HG03196 (cell line): ENCODE measurements around the gene CFAP221.

ENCODE experiments used
- ATAC-seq: cut with Tn5 transposase; IDR thresholded peaks from one replicate; pipeline ENCODE4 v1.9.1; 2021; ENCODE audit not compliant: unreplicated experiment

The CFAP221 gene

GRCh38 chr2:119641562-119642258 is 97.5 kb downstream of the CFAP221 start:
- peak; percentile 93 for ATAC-seq

- no peak for ATAC-seq
Observed at GRCh38 chr2:119644186-119644585, 99.9 kb downstream of the CFAP221 start.

DNA sequence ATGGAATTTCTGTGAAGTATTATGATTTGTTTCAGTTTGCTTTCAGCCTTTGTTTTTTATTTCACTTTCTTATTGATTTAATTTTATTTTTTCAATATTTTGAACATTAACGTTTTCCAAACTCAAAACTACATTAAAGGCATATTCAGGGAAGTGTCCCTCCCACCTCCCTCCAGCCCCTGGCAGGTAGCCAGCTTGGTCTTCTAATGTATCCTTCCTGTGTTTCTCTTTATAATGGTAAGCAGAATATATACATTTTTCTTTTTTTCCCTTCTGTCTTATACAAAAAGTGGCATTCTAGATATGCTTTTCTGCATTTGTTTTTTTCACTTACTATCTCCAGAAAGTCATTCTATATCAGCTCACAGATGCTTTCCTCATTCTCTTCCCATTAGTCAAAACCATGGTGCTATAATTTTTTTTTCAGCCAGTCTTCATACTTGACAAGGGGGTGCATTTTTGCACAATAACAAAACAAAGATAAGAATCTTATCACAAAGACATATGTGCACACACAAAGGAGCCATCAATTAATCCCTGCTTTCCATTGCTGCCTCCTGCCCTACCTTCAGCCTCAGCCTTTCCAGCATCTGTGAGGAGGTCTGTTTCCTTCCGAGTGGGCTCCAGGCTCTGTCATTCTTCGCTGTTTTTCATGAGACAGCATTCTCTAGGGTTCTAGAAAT is 101.1 kb downstream of the CFAP221 start:
- no peak for ATAC-seq

DNA sequence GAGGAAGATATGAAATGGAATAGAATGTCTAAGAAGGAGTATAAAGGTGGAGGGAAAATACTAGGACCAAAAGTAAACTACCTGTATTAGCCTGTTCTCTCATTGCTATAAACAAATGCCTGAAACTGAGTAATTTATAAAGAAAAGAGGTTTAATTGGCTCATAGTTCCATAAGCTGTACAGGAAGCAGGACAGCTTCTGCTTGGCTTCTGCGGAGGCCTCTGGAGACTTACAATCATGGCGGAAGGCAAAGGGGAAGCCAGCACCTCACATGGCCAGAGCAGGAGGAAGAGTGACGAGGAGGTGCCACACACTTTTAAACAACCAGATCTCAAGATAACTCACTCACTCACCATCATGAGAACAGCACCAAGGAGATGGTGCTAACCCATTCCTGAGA is 101.9 kb downstream of the CFAP221 start:
- no peak for ATAC-seq

GRCh38 chr2:119647440-119648169 is 103.4 kb downstream of the CFAP221 start:
- peak; percentile 90 for ATAC-seq

- no peak for ATAC-seq
Observed at GRCh38 chr2:119649364-119649917, 105.2 kb downstream of the CFAP221 start.

DNA sequence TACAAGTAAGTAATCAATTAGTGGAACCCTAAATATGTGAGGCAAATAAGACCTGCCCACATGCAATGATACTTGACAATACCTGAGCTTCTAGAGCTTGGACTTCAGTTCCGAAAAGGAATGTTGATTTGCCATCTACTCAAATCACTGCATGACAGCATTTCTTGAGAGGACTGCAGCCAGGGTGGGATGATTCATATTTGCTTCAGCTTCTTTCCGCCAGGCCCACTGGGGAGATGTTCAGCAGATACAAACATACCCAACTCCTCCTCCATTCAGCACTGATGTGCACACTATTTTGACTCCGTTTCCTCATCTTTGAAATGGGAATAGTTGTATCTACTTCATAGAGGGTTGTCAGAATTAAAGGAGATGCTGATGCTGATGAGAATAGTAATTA is 106.0 kb downstream of the CFAP221 start:
- no peak for ATAC-seq

- no peak for ATAC-seq
Observed at GRCh38 chr2:119650846-119651370, 106.7 kb downstream of the CFAP221 start.

GRCh38 chr2:119657466-119658145 is 113.4 kb downstream of the CFAP221 start:
- no peak for ATAC-seq

DNA sequence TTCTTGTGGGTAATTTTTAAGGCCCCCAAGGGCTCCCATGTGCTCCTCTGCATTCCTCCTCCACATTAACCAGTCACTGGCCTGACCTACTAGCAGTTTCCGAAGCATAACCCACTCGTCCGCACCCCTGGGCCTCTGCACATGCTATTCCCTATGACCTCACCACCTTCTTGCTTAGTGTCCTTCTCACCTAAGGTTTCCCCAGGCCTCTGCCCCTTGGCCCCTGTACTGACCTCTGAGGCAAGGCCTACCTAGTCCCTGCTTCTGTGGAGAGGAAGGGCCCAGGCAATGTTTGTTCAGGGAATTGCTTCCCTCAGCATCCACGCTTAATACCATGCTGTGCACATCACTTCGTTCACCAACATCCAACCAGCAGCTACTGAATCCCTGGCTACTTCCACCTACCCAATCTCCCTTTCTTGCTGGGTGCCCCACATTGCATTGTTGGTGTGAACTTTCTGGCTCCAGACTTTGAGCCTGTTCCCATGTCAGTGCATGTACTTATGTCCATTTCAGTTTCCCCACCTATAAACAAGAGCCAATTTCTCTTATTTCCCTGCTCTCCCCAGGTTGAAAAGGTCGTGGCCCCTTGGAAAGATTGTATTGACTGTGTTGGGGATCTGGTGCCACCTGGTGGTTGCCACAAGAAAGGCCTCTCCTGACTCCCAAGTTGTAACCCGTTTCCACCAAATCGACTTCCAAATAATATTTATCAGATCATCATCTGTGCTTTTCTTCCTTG is 115.5 kb downstream of the CFAP221 start:
- no peak for ATAC-seq

DNA sequence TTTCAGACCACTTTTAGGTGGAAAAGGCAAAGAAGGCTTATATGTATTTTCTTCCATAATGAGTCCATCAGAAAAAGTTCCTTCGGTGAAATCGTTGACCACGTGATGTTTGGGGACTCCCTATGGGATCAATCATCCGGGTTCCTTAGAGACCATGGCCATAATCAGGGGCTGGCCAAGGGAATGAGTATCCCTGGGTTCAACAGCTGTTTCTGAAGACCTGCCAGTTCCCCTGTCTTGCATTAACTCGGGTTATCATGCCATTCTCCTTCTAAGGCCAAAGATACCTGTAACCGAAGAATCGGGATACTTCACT is 116.1 kb downstream of the CFAP221 start:
- ATAC-seq: no peak

- no peak for ATAC-seq
Observed at GRCh38 chr2:119662297-119662696, 118.0 kb downstream of the CFAP221 start.

DNA sequence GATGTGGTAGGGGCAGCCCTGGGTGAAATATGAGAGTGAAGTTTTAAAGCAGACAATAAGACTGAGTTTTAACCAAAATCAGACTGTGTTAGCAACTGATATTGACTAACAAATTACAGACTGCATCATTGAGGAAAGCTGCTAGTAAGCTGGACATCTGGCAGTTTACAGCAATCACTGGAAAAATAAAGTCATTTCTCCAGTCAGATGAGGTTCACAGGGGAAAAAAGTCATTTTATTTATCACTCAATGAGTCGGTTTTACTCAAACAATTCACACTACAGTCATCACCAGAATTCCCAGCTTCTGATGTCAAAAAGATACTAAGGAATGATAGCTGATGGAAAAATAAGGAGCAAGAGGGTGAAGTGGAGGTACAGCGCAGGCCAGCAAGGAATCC is 124.3 kb downstream of the CFAP221 start:
- ATAC-seq: no peak

DNA sequence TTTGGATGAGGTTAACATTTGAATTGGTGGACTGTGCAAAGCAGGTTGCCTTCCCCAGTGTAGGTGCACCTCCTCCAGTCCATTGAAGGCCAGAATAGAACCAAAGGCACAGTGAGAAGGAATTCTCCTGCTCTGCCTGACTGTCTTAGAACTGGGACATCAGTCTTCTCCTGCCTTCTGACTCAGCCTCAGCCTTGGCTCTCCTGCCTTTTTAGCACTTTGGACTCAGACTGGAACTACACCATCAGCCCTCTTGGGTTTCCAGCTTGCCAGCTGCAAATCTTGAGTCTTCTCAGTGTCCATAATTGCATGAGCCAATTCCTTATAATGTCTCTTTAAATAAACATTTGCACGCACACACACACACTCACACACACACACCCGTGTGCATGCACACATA is 126.8 kb downstream of the CFAP221 start:
- ATAC-seq: no peak

- ATAC-seq: no peak
Observed at GRCh38 chr2:119671752-119672151, 127.5 kb downstream of the CFAP221 start.

DNA sequence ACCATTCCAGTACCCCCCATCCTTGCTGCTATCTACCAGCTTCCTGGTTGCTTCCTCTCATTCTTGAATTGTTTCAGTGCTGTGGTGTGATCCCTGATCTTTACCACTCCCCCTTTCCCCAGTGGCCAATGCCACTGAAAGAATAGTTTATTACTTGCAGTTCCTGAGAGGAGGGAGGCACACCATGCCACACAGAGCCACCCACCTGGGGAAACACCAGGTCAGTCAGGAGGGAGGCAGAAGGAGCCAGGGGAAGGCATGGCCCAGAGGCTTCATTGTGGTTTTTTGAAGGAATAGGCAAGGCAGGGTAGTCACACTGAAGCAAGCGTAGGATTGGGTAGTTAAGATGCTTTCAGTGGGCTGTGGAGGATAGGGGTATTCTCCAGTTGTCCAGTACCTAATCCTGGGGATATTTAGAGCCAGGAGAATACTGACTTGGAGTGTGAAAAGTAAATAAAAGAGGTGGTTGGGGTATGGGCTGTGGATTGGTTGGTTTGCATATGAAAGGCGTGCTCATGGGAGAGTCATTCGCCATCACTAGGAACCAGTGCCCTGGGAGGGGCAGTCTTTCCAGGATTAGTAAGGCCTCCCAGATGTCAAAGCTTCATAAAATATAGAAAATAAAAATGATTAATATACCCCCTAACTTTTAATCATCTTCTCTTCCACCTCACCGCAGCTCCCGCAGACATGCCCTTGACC is 128.1 kb downstream of the CFAP221 start:
- no peak for ATAC-seq

DNA sequence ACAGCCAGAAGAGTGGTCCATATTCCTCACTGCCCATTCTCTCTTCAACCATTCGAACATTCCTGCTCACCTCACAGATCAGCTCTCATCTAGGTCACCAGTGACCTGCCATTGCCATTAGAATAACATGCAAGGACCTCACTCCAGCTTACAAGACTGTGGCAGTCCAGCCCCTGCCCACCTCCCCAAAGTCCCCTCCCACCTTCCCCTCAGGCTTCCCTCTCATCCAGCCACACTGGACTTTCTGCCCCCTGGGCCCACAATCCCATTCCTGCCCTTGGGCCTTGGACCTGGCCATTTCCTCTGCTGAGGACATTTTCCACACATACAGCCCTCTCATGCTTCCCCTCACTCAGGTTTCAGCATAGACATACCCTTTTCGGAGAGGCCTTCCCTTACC is 129.5 kb downstream of the CFAP221 start:
- no peak for ATAC-seq

- ATAC-seq: no peak
Observed at GRCh38 chr2:119674711-119675500, 130.7 kb downstream of the CFAP221 start.

GRCh38 chr2:119678021-119678656 is 133.9 kb downstream of the CFAP221 start:
- ATAC-seq: no peak
